H1 (cell line): ENCODE results near the gene CYB5R2. TPM values are rescaled to one million over a fixed set of nuclear protein-coding genes. Genes with fewer than 3 reads are reported as not detected.
A peak's percentile ranks its signal among the peaks of the same experiment; 100 is the strongest.

Source experiments
- YY1 ChIP-seq: IDR thresholded peaks from 2 replicates; pipeline ENCODE4 v1.6.1; 2011; ENCODE audit warnings: low read depth, mild to moderate bottlenecking, low read length
- polyA plus RNA-seq, 7 experiments: library from polyadenylated mRNA; depleted of rRNA in 3 of 7; stranded (reverse) in 5 of 7; unstranded in 2 of 7; fragments of >200 nt in 5 of 7; fragments of 200-250 nt in 2 of 7; gene quantifications; 1 replicate in 5 of 7; 2 replicates in 1 of 7; 4 replicates in 1 of 7; pipeline versions ENCODE4 v1.2.1 to v1.2.3, GENCODE V29; 2011 to 2013; ENCODE audit warnings: missing spikeins in 2 of 7, mixed read lengths in 2 of 7
- total RNA-seq: library from RNA; stranded (reverse); fragmentation: NEBNext Ultra II Directional; extraction: Animal tissue kit (Norgen Biotek cat#: 25700); gene quantifications from 2 replicates; pipeline ENCODE4 v1.2.1, GENCODE V29; 2021
- TF ChIP-seq, protein P1 (sequence below): fragments of 300-600 bp; sonication (generic); IDR thresholded peaks from 2 replicates; pipeline ENCODE4 v1.7.1; 2012; ENCODE audit warnings: low read length, moderate library complexity, mild to moderate bottlenecking, inconsistent platforms; ENCODE audit not compliant: insufficient replicate concordance

Gene CYB5R2
- total and polyA plus RNA-seq, 2 of the 8 experiments (the other 6 are each of a cell fraction or from before 2014, with no cell fraction given): 53.0 to 55.9 TPM

DNA sequence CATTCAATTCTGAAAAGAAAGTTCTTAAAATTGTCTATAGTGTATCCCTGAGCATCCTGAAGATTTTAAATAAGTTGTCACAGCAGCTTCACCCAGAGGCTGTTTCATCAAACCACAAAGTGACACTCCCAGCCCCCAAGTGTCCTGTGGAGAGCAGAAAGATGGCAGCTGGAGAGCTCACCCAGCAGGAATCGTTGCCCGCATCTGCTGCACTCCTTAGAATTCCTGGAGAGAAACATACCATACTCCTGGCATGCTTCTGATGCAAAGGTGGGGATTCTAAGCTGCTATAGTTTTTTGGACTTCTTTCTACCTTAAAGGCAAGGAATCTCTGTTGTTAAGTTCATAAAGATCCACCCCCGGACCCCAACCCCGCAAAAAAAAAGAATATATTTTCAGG, 13.5 kb upstream of the CYB5R2 start (continued):
- TF ChIP-seq, protein P1, sequence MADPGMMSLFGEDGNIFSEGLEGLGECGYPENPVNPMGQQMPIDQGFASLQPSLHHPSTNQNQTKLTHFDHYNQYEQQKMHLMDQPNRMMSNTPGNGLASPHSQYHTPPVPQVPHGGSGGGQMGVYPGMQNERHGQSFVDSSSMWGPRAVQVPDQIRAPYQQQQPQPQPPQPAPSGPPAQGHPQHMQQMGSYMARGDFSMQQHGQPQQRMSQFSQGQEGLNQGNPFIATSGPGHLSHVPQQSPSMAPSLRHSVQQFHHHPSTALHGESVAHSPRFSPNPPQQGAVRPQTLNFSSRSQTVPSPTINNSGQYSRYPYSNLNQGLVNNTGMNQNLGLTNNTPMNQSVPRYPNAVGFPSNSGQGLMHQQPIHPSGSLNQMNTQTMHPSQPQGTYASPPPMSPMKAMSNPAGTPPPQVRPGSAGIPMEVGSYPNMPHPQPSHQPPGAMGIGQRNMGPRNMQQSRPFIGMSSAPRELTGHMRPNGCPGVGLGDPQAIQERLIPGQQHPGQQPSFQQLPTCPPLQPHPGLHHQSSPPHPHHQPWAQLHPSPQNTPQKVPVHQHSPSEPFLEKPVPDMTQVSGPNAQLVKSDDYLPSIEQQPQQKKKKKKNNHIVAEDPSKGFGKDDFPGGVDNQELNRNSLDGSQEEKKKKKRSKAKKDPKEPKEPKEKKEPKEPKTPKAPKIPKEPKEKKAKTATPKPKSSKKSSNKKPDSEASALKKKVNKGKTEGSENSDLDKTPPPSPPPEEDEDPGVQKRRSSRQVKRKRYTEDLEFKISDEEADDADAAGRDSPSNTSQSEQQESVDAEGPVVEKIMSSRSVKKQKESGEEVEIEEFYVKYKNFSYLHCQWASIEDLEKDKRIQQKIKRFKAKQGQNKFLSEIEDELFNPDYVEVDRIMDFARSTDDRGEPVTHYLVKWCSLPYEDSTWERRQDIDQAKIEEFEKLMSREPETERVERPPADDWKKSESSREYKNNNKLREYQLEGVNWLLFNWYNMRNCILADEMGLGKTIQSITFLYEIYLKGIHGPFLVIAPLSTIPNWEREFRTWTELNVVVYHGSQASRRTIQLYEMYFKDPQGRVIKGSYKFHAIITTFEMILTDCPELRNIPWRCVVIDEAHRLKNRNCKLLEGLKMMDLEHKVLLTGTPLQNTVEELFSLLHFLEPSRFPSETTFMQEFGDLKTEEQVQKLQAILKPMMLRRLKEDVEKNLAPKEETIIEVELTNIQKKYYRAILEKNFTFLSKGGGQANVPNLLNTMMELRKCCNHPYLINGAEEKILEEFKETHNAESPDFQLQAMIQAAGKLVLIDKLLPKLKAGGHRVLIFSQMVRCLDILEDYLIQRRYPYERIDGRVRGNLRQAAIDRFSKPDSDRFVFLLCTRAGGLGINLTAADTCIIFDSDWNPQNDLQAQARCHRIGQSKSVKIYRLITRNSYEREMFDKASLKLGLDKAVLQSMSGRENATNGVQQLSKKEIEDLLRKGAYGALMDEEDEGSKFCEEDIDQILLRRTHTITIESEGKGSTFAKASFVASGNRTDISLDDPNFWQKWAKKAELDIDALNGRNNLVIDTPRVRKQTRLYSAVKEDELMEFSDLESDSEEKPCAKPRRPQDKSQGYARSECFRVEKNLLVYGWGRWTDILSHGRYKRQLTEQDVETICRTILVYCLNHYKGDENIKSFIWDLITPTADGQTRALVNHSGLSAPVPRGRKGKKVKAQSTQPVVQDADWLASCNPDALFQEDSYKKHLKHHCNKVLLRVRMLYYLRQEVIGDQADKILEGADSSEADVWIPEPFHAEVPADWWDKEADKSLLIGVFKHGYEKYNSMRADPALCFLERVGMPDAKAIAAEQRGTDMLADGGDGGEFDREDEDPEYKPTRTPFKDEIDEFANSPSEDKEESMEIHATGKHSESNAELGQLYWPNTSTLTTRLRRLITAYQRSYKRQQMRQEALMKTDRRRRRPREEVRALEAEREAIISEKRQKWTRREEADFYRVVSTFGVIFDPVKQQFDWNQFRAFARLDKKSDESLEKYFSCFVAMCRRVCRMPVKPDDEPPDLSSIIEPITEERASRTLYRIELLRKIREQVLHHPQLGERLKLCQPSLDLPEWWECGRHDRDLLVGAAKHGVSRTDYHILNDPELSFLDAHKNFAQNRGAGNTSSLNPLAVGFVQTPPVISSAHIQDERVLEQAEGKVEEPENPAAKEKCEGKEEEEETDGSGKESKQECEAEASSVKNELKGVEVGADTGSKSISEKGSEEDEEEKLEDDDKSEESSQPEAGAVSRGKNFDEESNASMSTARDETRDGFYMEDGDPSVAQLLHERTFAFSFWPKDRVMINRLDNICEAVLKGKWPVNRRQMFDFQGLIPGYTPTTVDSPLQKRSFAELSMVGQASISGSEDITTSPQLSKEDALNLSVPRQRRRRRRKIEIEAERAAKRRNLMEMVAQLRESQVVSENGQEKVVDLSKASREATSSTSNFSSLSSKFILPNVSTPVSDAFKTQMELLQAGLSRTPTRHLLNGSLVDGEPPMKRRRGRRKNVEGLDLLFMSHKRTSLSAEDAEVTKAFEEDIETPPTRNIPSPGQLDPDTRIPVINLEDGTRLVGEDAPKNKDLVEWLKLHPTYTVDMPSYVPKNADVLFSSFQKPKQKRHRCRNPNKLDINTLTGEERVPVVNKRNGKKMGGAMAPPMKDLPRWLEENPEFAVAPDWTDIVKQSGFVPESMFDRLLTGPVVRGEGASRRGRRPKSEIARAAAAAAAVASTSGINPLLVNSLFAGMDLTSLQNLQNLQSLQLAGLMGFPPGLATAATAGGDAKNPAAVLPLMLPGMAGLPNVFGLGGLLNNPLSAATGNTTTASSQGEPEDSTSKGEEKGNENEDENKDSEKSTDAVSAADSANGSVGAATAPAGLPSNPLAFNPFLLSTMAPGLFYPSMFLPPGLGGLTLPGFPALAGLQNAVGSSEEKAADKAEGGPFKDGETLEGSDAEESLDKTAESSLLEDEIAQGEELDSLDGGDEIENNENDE: no peak
- TF ChIP-seq YY1: 0 out of 2 replicates have a peak, but pooled peaks have one; percentile 15
